Hematopoietic multipotent progenitor cell treated with erythropoietin and hydrocortisone succinate and interleukin-3 and kit ligand, for 4 days (in vitro differentiated cells): ENCODE measurements around the gene MLXIP.
"Not testable (repeated sequence)": the region's sequence is repeated elsewhere in the genome, so short reads cannot be mapped to it uniquely, and the experiment has no call there.

ENCODE experiments used
- DNase-seq: peaks from one replicate; pipeline ENCODE4 v3.0.0-alpha.2; 2015

Gene MLXIP

GRCh38 chr12:122078141-122079032 lies at the start of gene MLXIP:
TSS of gene MLXIP (plus strand) at chr12:122078756. CDS start at chr12:122078854, 98 bp downstream.
- peak; percentile 98 for DNase-seq

GRCh38 chr12:122028905-122029560 lies 49.5 kb upstream of the MLXIP start:
- DNase-seq = peak; percentile 40

GRCh38 chr12:122029620-122030423 lies 48.7 kb upstream of the MLXIP start:
- no peak for DNase-seq

- peak; percentile 43 for DNase-seq
Measured at GRCh38 chr12:122030424-122031035, 48.0 kb upstream of the MLXIP start.

GRCh38 chr12:122031342-122032216 lies 47.0 kb upstream of the MLXIP start:
- peak; percentile 68 for DNase-seq

- DNase-seq = no peak
Measured at GRCh38 chr12:122032580-122032979, 46.0 kb upstream of the MLXIP start.

GRCh38 chr12:122035292-122035691 lies 43.3 kb upstream of the MLXIP start:
- DNase-seq = no peak

GRCh38 chr12:122036153-122036552 lies 42.4 kb upstream of the MLXIP start:
- no peak for DNase-seq

- DNase-seq = no peak
Measured at GRCh38 chr12:122040579-122041386, 37.8 kb upstream of the MLXIP start.

- not testable (repeated sequence) for DNase-seq
Measured at GRCh38 chr12:122041458-122041857, 37.1 kb upstream of the MLXIP start.

- no peak for DNase-seq
Measured at GRCh38 chr12:122042910-122043309, 35.6 kb upstream of the MLXIP start.

- no peak for DNase-seq
Measured at GRCh38 chr12:122043476-122043875, 35.1 kb upstream of the MLXIP start.

- DNase-seq = no peak
Measured at GRCh38 chr12:122045262-122045661, 33.3 kb upstream of the MLXIP start.

- DNase-seq = no peak
Measured at GRCh38 chr12:122046145-122046544, 32.4 kb upstream of the MLXIP start.

- DNase-seq = no peak
Measured at GRCh38 chr12:122048151-122048550, 30.4 kb upstream of the MLXIP start.

- no peak for DNase-seq
Measured at GRCh38 chr12:122049827-122050226, 28.7 kb upstream of the MLXIP start.

GRCh38 chr12:122050706-122051105 lies 27.9 kb upstream of the MLXIP start:
- DNase-seq = no peak

GRCh38 chr12:122051231-122051876 lies 27.2 kb upstream of the MLXIP start:
- DNase-seq = no peak

- DNase-seq = no peak
Measured at GRCh38 chr12:122052285-122052684, 26.3 kb upstream of the MLXIP start.

GRCh38 chr12:122054842-122055520 lies 23.6 kb upstream of the MLXIP start:
- no peak for DNase-seq
